Endothelial cell of umbilical vein (primary cell): ENCODE measurements around the gene ANKS1B. TPM values are rescaled to one million over a fixed set of nuclear protein-coding genes. Genes with fewer than 3 reads are reported as not detected.

Experiments used
- BruUV-seq: library from RNA; stranded (reverse); fragments of 400-500 nt; replicated peaks from 2 replicates; lab custom pipeline; 2021; lab: Mats Ljungman, UMichigan
- CTCF ChIA-PET: fragments of 300-600, 350-600 bp; sonication (Branson Sonifier 250); formaldehyde crosslinking; loops from one replicate; lab custom pipeline; 2021; ENCODE audit warnings: antibody characterized with exemption, inconsistent platforms; lab: Charles Lee
- POLR2A ChIA-PET: fragments of 300-600, 350-600 bp; sonication (Branson Sonifier 250); formaldehyde crosslinking; loops from one replicate; lab custom pipeline; 2021; ENCODE audit warnings: antibody characterized with exemption, inconsistent platforms; lab: Charles Lee
- DNase-seq: peaks from one replicate; pipeline ENCODE4 v3.0.0-alpha.2; 2011; ENCODE audit warnings: low read depth, low spot score
- FAIRE-seq: peaks from 2 replicates; lab custom pipeline; 2011; peaks lifted over from hg19 to GRCh38; lab: Jason Lieb, UNC
- H2AFZ ChIP-seq: 2 replicates; pipeline ENCODE4 v1.6.0; 2012; ENCODE audit warnings: low read depth, low read length, control low read depth, inconsistent platforms
- H3K27ac ChIP-seq: 2 replicates; pipeline ENCODE4 v1.5.1; 2011; ENCODE audit warnings: low read depth, mild to moderate bottlenecking, control low read depth, low read length, moderate library complexity; ENCODE audit not compliant: insufficient read depth
- H3K27me3 ChIP-seq, 2 experiments: 2 replicates each; pipeline versions ENCODE4 v1.6.0 to v1.6.1; 2011; ENCODE audit warnings: low read length in 2 of 2, mixed read lengths in 1 of 2; ENCODE audit not compliant: control insufficient read depth in 2 of 2, insufficient read depth in 2 of 2
- H3K36me3 ChIP-seq, 2 experiments: 2 replicates in 1 of 2; 3 replicates in 1 of 2; pipeline ENCODE4 v1.5.1; 2011; ENCODE audit warnings: low read length in 2 of 2, mild to moderate bottlenecking in 1 of 2, moderate library complexity in 1 of 2; ENCODE audit not compliant: control insufficient read depth in 2 of 2, insufficient read depth in 2 of 2; ENCODE audit errors: extremely low read depth in 1 of 2
- H3K4me1 ChIP-seq: 3 replicates; pipeline ENCODE4 v1.5.1; 2011; ENCODE audit warnings: mild to moderate bottlenecking, low read length; ENCODE audit not compliant: control insufficient read depth, insufficient read depth; ENCODE audit errors: extremely low read depth
- H3K4me2 ChIP-seq: 2 replicates; pipeline ENCODE4 v1.6.1; 2011; ENCODE audit warnings: low read length, control low read depth, mixed read lengths; ENCODE audit not compliant: insufficient read depth
- H3K4me3 ChIP-seq, 3 experiments: fragments of 200-600 bp in 1 of 3; sonication (generic), shearing (Covaris generic) in 1 of 3; replicated peaks in 1 of 3; 2 replicates each; pipeline ENCODE4 v1.5.1; 2011 to 2016; ENCODE audit warnings: control low read depth in 3 of 3, low read length in 3 of 3, mild to moderate bottlenecking in 2 of 3, inconsistent platforms in 1 of 3, low read depth in 1 of 3, moderate library complexity in 1 of 3; ENCODE audit not compliant: insufficient read depth in 1 of 3
- H3K79me2 ChIP-seq: 2 replicates; pipeline ENCODE4 v1.6.0; 2012; ENCODE audit warnings: low read length, inconsistent platforms; ENCODE audit not compliant: control insufficient read depth, insufficient read depth
- H3K9ac ChIP-seq: replicated peaks from 2 replicates; pipeline ENCODE3; 2011; ENCODE audit warnings: low read length, control low read depth; ENCODE audit not compliant: insufficient read depth; ENCODE audit errors: extremely low read depth
- H3K9me1 ChIP-seq: replicated peaks from 3 replicates; pipeline ENCODE4 v1.6.0; 2011; ENCODE audit warnings: mild to moderate bottlenecking, low read length; ENCODE audit not compliant: control insufficient read depth, insufficient read depth; ENCODE audit errors: extremely low read depth
- H3K9me3 ChIP-seq: replicated peaks from 2 replicates; pipeline ENCODE4 v1.5.1; 2012; ENCODE audit warnings: low read length, inconsistent platforms; ENCODE audit not compliant: control insufficient read depth, insufficient read depth
- H4K20me1 ChIP-seq: replicated peaks from 2 replicates; pipeline ENCODE3; 2011; ENCODE audit warnings: mild to moderate bottlenecking, low read length; ENCODE audit not compliant: control insufficient read depth, insufficient read depth; ENCODE audit errors: extremely low read depth
- FOS ChIP-seq: IDR thresholded peaks from 2 replicates; pipeline ENCODE4 v1.6.1; 2011; ENCODE audit warnings: mild to moderate bottlenecking, low read length, moderate library complexity, borderline replicate concordance; ENCODE audit not compliant: insufficient read depth
- GATA2 ChIP-seq: IDR thresholded peaks from 2 replicates; pipeline ENCODE4 v1.7.0; 2011; ENCODE audit warnings: low read depth, mild to moderate bottlenecking, moderate library complexity, mixed read lengths, low read length; ENCODE audit not compliant: insufficient read length, insufficient read depth
- JUN ChIP-seq: IDR thresholded peaks from 2 replicates; pipeline ENCODE4 v1.6.1; 2011; ENCODE audit warnings: borderline replicate concordance, low read depth; ENCODE audit not compliant: insufficient read length, insufficient read depth
- MAX ChIP-seq: IDR thresholded peaks from 2 replicates; pipeline ENCODE4 v1.6.1; 2011; ENCODE audit not compliant: insufficient read depth, insufficient read length
- MYC ChIP-seq: IDR thresholded peaks from one replicate; pipeline ENCODE4 v1.6.1; 2011; ENCODE audit warnings: mild to moderate bottlenecking, low read depth, low read length
- POLR2A ChIP-seq: IDR thresholded peaks from 2 replicates; pipeline ENCODE4 v1.6.1; 2012; ENCODE audit warnings: low read depth, mild to moderate bottlenecking, control low read depth, low read length
- POLR2AphosphoS5 ChIP-seq: IDR thresholded peaks from 2 replicates; pipeline ENCODE4 v1.6.1; 2012; ENCODE audit warnings: low read depth, mild to moderate bottlenecking, control low read depth, low read length, moderate library complexity; ENCODE audit not compliant: insufficient read depth
- dilution Hi-C: fragments of 300-500 bp; cut with MboI; formaldehyde crosslinking; loops from one replicate; pipeline ENCODE4 v1.15.0; 2019; ENCODE audit warnings: low sequenced_read_pairs; ENCODE audit not compliant: extremely low pct_ligation_motif_present
- intact Hi-C: fragments of 100-400 bp; cut with micrococcal nuclease; formaldehyde crosslinking; loops from one replicate; pipeline ENCODE4 v1.10.0; 2022
- polyA plus RNA-seq, 4 experiments: library from polyadenylated mRNA; depleted of rRNA in 3 of 4; stranded (reverse) in 3 of 4; unstranded in 1 of 4; fragments of >200 nt; gene quantifications; 2 replicates each; pipeline versions ENCODE4 v1.2.1 to v1.2.3, GENCODE V29; 2011 to 2012; ENCODE audit warnings: missing spikeins in 1 of 4
- total RNA-seq: library from RNA; stranded (reverse); gene quantifications from 2 replicates; pipeline ENCODE4 v1.2.3, GENCODE V29; 2021

The ANKS1B gene
- total and polyA plus RNA-seq, 2 donors (not counting 3 experiments of a cell fraction or from before 2014, with no cell fraction given), result 0.15 to 0.38 TPM

GRCh38 chr12:98869886-98870503 lies 1114.7 kb downstream of the ANKS1B start:
- TF ChIP-seq POLR2A (no peak), MAX (no peak), FOS (no peak)
- BruUV-seq, result no TSS peak
- FAIRE-seq (no peak), DNase-seq (no peak)
- ChIA-PET POLR2A (no interaction called here), CTCF (no interaction called here)
- H3K27me3 ChIP-seq, result peaks cover 0 to 1% of the 10 kb centered on the region in 2 experiments
- no peak overlapping the region for H3K27ac ChIP-seq
- no peaks in the 10 kb centered on the region for H3K4me1 ChIP-seq
- H3K9me1 ChIP-seq, result no peaks in the 10 kb centered on the region
- H3K9me3 ChIP-seq, result no peaks in the 10 kb centered on the region
- no peak overlapping the region for H2AFZ ChIP-seq
- no peak overlapping the region for H3K4me2 ChIP-seq
- dilution Hi-C loops, result no loop called here
- no peaks in the 10 kb centered on the region for H4K20me1 ChIP-seq
- no peak overlapping the region for H3K9ac ChIP-seq
- intact Hi-C loops, result no loop called here
- no peak overlapping the region for H3K4me3 ChIP-seq
- H3K79me2 ChIP-seq, result no peaks in the 10 kb centered on the region
- no peaks in the 10 kb centered on the region for H3K36me3 ChIP-seq

GRCh38 chr12:98868538-98868937 lies 1116.2 kb downstream of the ANKS1B start:
- intact Hi-C loops, result no loop called here
- ChIA-PET POLR2A (no interaction called here), CTCF (no interaction called here)
- FAIRE-seq (no peak), DNase-seq (no peak)
- dilution Hi-C loops, result no loop called here
- Histone ChIP-seq H3K9me3 (no peaks in the 10 kb centered on the region), H3K9me1 (no peaks in the 10 kb centered on the region), H3K27ac (no peak overlapping the region), H4K20me1 (no peaks in the 10 kb centered on the region), H3K4me2 (no peak overlapping the region), H3K27me3 (no peaks in the 10 kb centered on the region), H3K9ac (no peak overlapping the region), H3K79me2 (no peaks in the 10 kb centered on the region), H3K4me1 (no peaks in the 10 kb centered on the region), H2AFZ (no peak overlapping the region), H3K36me3 (no peaks in the 10 kb centered on the region), H3K4me3 (no peak overlapping the region)
- TF ChIP-seq MYC (no peak), FOS (no peak), MAX (no peak), GATA2 (no peak), POLR2AphosphoS5 (no peak), JUN (no peak)
- BruUV-seq, result no TSS peak
